Measurements from ENCODE around the gene NLN.

GRCh38 chr5:65802080-65802479 is 80.1 kb downstream of the NLN start:
- TF ChIP-seq POLR2A (IDR thresholded peaks at IDR 0.05; ENCODE audit: extremely low read depth, insufficient read length) (no peak), CTCF (IDR thresholded peaks at IDR 0.05; ENCODE audit: low read depth, low read length) (no peak)
